Measurements from ENCODE around the gene TLR3.

GRCh38 chr4:186030399-186030775 lies 38.6 kb upstream of the TLR3 start:
- TF ChIP-seq CTCF (IDR thresholded peaks at IDR 0.05; ENCODE audit: control extremely low read depth in 1 of 3, insufficient read depth in 1 of 3, low read depth in 1 of 3, low read length in 3 of 3) (no peak), GABPA (IDR thresholded peaks at IDR 0.05; ENCODE audit: borderline replicate concordance, insufficient read depth, low read length) (no peak), CEBPB (IDR thresholded peaks at IDR 0.05; ENCODE audit: low read depth, low read length) (no peak), EP300 (IDR thresholded peaks at IDR 0.05; ENCODE audit: borderline replicate concordance in 1 of 2, low read depth in 2 of 2, low read length in 2 of 2) (no peak), TAF7 (optimal IDR thresholded peaks at IDR 0.05; ENCODE audit: borderline replicate concordance, low read depth, low read length) (no peak), KDM4A (IDR thresholded peaks at IDR 0.05; ENCODE audit: low read depth, low read length, severe bottlenecking) (no peak), SIN3A (conservative IDR thresholded peaks at IDR 0.05 in 1 of 2, IDR thresholded peaks at IDR 0.05 in 1 of 2; ENCODE audit: low read depth in 1 of 2, low read length in 2 of 2) (no peak), POLR2A (IDR thresholded peaks at IDR 0.05; ENCODE audit: control extremely low read depth in 1 of 2, low read depth in 2 of 2, low read length in 2 of 2) (no peak)
